GM18867 (cell line): ENCODE data around the gene CASZ1.

Experiments used
- ATAC-seq: cut with Tn5 transposase; IDR thresholded peaks from one replicate; pipeline ENCODE4 v1.9.1; 2021; ENCODE audit warnings: mild to moderate bottlenecking, moderate library complexity; ENCODE audit not compliant: unreplicated experiment

CASZ1 gene

GRCh38 chr1:10777749-10778574 is 18.5 kb downstream of the CASZ1 start:
- no peak for ATAC-seq

GRCh38 chr1:10776190-10776905 is 20.1 kb downstream of the CASZ1 start:
- ATAC-seq: no peak

- ATAC-seq: no peak
These were observed 20.7 kb downstream of the CASZ1 start for GRCh38 chr1:10775763-10776162.

- no peak for ATAC-seq
These were observed 21.7 kb downstream of the CASZ1 start for GRCh38 chr1:10774615-10775310.

- no peak for ATAC-seq
These were observed 22.4 kb downstream of the CASZ1 start for GRCh38 chr1:10773851-10774614.

- ATAC-seq: no peak
These were observed 23.1 kb downstream of the CASZ1 start for GRCh38 chr1:10773376-10773775.

- ATAC-seq: no peak
These were observed 23.7 kb downstream of the CASZ1 start for GRCh38 chr1:10772711-10773110.

GRCh38 chr1:10771789-10772188 is 24.7 kb downstream of the CASZ1 start:
- ATAC-seq: no peak

- no peak for ATAC-seq
These were observed 27.9 kb downstream of the CASZ1 start for GRCh38 chr1:10768552-10768951.

GRCh38 chr1:10767282-10767681 is 29.2 kb downstream of the CASZ1 start:
- ATAC-seq: no peak

- no peak for ATAC-seq
These were observed 30.5 kb downstream of the CASZ1 start for GRCh38 chr1:10765734-10766478.

GRCh38 chr1:10765304-10765703 is 31.1 kb downstream of the CASZ1 start:
- ATAC-seq: no peak

GRCh38 chr1:10764296-10764798 is 32.1 kb downstream of the CASZ1 start:
- no peak for ATAC-seq

- ATAC-seq: no peak
These were observed 33.6 kb downstream of the CASZ1 start for GRCh38 chr1:10762875-10763274.

- no peak for ATAC-seq
These were observed 34.3 kb downstream of the CASZ1 start for GRCh38 chr1:10762153-10762523.

- ATAC-seq: no peak
These were observed 34.8 kb downstream of the CASZ1 start for GRCh38 chr1:10761503-10762152.

GRCh38 chr1:10760566-10761502 is 35.6 kb downstream of the CASZ1 start:
- ATAC-seq: no peak

- no peak for ATAC-seq
These were observed 36.8 kb downstream of the CASZ1 start for GRCh38 chr1:10759413-10760200.
